HCT116 (cell line): ENCODE measurements around the gene UCKL1.

ENCODE experiments used
- TF ChIP-seq, protein P1 (sequence below), 3 experiments: fragments of 200-600 bp in 1 of 3; sonication (generic) in 1 of 3; IDR thresholded peaks in 2 of 3; conservative IDR thresholded peaks in 1 of 3; 2 replicates each; pipeline ENCODE4 v1.5.1; 2012 to 2017; ENCODE audit warnings: low read depth in 2 of 3, low read length in 2 of 3, antibody characterized with exemption in 1 of 3, borderline replicate concordance in 1 of 3, control low read depth in 1 of 3, mild to moderate bottlenecking in 1 of 3, mixed read lengths in 1 of 3, mixed run types in 1 of 3, moderate library complexity in 1 of 3; ENCODE audit not compliant: insufficient read depth in 1 of 3
- TF ChIP-seq, protein P2 (sequence below): IDR thresholded peaks from 2 replicates; pipeline ENCODE4 v1.6.1; 2011; ENCODE audit warnings: mild to moderate bottlenecking, low read length, moderate library complexity; ENCODE audit not compliant: insufficient replicate concordance; ENCODE audit errors: extremely low read depth

DNA sequence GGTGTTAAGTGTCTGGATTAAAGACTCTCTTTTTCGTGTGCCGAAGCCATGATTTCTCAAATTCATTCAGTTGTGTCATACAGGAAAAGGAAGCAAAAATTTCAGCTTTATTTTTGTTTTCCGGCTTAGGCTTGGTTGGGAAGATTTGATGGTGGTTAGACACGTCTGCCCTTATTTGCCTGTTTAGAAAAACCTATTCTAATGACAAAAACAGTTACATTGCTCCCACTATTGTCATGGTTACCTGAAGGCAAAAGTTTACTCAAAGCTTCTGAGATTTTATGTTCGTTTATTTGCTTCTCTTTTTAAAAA, 60.3 kb downstream of the UCKL1 start:
- TF ChIP-seq, protein P1, sequence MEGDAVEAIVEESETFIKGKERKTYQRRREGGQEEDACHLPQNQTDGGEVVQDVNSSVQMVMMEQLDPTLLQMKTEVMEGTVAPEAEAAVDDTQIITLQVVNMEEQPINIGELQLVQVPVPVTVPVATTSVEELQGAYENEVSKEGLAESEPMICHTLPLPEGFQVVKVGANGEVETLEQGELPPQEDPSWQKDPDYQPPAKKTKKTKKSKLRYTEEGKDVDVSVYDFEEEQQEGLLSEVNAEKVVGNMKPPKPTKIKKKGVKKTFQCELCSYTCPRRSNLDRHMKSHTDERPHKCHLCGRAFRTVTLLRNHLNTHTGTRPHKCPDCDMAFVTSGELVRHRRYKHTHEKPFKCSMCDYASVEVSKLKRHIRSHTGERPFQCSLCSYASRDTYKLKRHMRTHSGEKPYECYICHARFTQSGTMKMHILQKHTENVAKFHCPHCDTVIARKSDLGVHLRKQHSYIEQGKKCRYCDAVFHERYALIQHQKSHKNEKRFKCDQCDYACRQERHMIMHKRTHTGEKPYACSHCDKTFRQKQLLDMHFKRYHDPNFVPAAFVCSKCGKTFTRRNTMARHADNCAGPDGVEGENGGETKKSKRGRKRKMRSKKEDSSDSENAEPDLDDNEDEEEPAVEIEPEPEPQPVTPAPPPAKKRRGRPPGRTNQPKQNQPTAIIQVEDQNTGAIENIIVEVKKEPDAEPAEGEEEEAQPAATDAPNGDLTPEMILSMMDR (IDR thresholded peaks at IDR 0.05 in 2 of 3, conservative IDR thresholded peaks at IDR 0.05 in 1 of 3; ENCODE audit: borderline replicate concordance in 1 of 3, insufficient read depth in 1 of 3, low read depth in 2 of 3, low read length in 2 of 3), result no peak
- TF ChIP-seq, protein P2, sequence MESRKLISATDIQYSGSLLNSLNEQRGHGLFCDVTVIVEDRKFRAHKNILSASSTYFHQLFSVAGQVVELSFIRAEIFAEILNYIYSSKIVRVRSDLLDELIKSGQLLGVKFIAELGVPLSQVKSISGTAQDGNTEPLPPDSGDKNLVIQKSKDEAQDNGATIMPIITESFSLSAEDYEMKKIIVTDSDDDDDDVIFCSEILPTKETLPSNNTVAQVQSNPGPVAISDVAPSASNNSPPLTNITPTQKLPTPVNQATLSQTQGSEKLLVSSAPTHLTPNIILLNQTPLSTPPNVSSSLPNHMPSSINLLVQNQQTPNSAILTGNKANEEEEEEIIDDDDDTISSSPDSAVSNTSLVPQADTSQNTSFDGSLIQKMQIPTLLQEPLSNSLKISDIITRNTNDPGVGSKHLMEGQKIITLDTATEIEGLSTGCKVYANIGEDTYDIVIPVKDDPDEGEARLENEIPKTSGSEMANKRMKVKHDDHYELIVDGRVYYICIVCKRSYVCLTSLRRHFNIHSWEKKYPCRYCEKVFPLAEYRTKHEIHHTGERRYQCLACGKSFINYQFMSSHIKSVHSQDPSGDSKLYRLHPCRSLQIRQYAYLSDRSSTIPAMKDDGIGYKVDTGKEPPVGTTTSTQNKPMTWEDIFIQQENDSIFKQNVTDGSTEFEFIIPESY, result no peak
